GM23338 (cell line): ENCODE data around the gene VTCN1.

Experiments used
- CREB1 ChIP-seq: fragments of 250-450 bp; sonication (Bioruptor Pico); IDR thresholded peaks from 2 replicates; pipeline ENCODE4 v1.5.0; 2020; ENCODE audit warnings: low read depth, mild to moderate bottlenecking, moderate library complexity
- EZH2 ChIP-seq: fragments of 200-600 bp; sonication (generic); IDR thresholded peaks from one replicate; pipeline ENCODE4 v1.8.0; 2017; ENCODE audit warnings: antibody characterized with exemption, mild to moderate bottlenecking, low read depth; ENCODE audit not compliant: unreplicated experiment
- JUNB ChIP-seq: IDR thresholded peaks from one replicate; pipeline ENCODE4 v1.6.1; 2016; ENCODE audit warnings: antibody characterized with exemption; ENCODE audit not compliant: unreplicated experiment
- POLR2AphosphoS5 ChIP-seq: IDR thresholded peaks from 2 replicates; pipeline ENCODE4 v1.6.1; 2016; ENCODE audit warnings: antibody characterized with exemption, low read depth
- ZNF462 ChIP-seq: fragments of 250-450 bp; sonication (Bioruptor Pico); IDR thresholded peaks from 2 replicates; pipeline ENCODE4 v1.5.0; 2020; ENCODE audit warnings: mild to moderate bottlenecking, moderate library complexity
- TF ChIP-seq, protein P1 (sequence below), 2 experiments: fragments of 200-600 bp in 1 of 2; sonication (generic) in 1 of 2; conservative IDR thresholded peaks; 2 replicates each; pipeline versions ENCODE4 v1.5.1 to v1.6.1; 2016 to 2017; ENCODE audit warnings: antibody characterized with exemption in 2 of 2, low read depth in 2 of 2, mild to moderate bottlenecking in 2 of 2, moderate library complexity in 1 of 2
- TF ChIP-seq, protein P2 (sequence below): IDR thresholded peaks from one replicate; pipeline ENCODE4 v1.6.1; 2018; ENCODE audit warnings: antibody characterized with exemption; ENCODE audit not compliant: unreplicated experiment
- TF ChIP-seq, protein P3 (sequence below): IDR thresholded peaks from 2 replicates; pipeline ENCODE4 v1.6.1; 2016; ENCODE audit warnings: antibody characterized with exemption

- TF ChIP-seq, protein P1, sequence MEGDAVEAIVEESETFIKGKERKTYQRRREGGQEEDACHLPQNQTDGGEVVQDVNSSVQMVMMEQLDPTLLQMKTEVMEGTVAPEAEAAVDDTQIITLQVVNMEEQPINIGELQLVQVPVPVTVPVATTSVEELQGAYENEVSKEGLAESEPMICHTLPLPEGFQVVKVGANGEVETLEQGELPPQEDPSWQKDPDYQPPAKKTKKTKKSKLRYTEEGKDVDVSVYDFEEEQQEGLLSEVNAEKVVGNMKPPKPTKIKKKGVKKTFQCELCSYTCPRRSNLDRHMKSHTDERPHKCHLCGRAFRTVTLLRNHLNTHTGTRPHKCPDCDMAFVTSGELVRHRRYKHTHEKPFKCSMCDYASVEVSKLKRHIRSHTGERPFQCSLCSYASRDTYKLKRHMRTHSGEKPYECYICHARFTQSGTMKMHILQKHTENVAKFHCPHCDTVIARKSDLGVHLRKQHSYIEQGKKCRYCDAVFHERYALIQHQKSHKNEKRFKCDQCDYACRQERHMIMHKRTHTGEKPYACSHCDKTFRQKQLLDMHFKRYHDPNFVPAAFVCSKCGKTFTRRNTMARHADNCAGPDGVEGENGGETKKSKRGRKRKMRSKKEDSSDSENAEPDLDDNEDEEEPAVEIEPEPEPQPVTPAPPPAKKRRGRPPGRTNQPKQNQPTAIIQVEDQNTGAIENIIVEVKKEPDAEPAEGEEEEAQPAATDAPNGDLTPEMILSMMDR (conservative IDR thresholded peaks at IDR 0.05; ENCODE audit: low read depth in 2 of 2): no peak
- TF ChIP-seq EZH2: no peak
- TF ChIP-seq, protein P2, sequence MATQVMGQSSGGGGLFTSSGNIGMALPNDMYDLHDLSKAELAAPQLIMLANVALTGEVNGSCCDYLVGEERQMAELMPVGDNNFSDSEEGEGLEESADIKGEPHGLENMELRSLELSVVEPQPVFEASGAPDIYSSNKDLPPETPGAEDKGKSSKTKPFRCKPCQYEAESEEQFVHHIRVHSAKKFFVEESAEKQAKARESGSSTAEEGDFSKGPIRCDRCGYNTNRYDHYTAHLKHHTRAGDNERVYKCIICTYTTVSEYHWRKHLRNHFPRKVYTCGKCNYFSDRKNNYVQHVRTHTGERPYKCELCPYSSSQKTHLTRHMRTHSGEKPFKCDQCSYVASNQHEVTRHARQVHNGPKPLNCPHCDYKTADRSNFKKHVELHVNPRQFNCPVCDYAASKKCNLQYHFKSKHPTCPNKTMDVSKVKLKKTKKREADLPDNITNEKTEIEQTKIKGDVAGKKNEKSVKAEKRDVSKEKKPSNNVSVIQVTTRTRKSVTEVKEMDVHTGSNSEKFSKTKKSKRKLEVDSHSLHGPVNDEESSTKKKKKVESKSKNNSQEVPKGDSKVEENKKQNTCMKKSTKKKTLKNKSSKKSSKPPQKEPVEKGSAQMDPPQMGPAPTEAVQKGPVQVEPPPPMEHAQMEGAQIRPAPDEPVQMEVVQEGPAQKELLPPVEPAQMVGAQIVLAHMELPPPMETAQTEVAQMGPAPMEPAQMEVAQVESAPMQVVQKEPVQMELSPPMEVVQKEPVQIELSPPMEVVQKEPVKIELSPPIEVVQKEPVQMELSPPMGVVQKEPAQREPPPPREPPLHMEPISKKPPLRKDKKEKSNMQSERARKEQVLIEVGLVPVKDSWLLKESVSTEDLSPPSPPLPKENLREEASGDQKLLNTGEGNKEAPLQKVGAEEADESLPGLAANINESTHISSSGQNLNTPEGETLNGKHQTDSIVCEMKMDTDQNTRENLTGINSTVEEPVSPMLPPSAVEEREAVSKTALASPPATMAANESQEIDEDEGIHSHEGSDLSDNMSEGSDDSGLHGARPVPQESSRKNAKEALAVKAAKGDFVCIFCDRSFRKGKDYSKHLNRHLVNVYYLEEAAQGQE: no peak
- TF ChIP-seq, protein P3, sequence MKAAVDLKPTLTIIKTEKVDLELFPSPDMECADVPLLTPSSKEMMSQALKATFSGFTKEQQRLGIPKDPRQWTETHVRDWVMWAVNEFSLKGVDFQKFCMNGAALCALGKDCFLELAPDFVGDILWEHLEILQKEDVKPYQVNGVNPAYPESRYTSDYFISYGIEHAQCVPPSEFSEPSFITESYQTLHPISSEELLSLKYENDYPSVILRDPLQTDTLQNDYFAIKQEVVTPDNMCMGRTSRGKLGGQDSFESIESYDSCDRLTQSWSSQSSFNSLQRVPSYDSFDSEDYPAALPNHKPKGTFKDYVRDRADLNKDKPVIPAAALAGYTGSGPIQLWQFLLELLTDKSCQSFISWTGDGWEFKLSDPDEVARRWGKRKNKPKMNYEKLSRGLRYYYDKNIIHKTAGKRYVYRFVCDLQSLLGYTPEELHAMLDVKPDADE: no peak
- no peak for TF ChIP-seq JUNB
- no peak for TF ChIP-seq CREB1 (CRISPR knock-in tag)
- TF ChIP-seq POLR2AphosphoS5: no peak
- no peak for TF ChIP-seq ZNF462
Measured at GRCh38 chr1:117138561-117138960, 72.2 kb downstream of the VTCN1 start.
